Activated CD4-positive, alpha-beta T cell treated with anti-CD3 and anti-CD28 coated beads, Interleukin-2, Interleukin-6, amounts not matched to agents 100 ng/mL and 50 ng/mL, durations not matched to agents 16 hours and 8 hours (primary cell): ENCODE data around the gene SIRPG.

Experiments used
- DNase-seq: peaks from one replicate; pipeline ENCODE4 v3.0.0-alpha.2; 2020

The SIRPG gene

DNA sequence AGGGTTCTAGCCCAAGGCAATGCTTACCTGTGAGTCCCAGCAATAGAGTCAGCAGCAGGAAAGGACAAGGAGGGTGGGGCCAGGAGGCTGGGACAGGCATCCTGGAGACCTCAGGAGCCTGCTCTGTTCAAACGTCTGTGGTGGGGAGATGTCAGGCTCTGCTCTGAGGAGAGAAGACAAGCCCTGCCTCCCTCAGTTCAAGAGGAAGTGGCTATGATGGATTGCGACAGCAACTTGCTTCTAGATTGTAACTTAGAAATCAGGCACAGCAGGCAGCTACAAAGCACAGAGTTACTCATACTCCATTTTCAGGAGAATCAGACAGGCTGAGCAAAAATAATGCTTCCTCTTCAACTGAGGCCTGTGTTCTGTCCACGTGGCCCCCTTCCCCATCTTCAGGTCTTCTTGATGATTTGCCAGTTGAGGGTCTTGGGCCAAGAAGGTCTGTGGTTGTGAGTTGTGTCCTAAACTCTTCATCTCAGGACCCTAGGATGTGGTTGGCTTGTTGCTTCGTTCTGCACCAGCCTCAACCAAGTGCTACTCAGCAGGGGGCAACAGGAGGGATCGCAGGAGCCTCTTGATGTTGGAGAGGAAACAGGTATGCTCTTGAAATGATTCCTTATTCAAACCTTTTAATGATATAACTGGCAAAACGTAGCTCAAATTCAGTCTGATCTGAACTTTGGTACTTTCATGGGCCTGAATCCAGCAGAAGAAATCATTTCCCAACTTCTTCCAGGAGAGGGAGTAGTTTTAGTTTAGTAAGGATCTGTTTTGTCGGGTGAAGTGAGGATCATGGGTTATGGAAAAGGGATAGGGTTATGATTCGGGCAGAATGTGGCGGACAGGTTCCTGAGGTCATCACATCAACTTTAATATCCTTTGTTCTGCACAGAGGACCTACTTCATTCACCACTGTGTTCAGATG lies 68.8 kb downstream of the SIRPG start:
- no peak for DNase-seq

DNA sequence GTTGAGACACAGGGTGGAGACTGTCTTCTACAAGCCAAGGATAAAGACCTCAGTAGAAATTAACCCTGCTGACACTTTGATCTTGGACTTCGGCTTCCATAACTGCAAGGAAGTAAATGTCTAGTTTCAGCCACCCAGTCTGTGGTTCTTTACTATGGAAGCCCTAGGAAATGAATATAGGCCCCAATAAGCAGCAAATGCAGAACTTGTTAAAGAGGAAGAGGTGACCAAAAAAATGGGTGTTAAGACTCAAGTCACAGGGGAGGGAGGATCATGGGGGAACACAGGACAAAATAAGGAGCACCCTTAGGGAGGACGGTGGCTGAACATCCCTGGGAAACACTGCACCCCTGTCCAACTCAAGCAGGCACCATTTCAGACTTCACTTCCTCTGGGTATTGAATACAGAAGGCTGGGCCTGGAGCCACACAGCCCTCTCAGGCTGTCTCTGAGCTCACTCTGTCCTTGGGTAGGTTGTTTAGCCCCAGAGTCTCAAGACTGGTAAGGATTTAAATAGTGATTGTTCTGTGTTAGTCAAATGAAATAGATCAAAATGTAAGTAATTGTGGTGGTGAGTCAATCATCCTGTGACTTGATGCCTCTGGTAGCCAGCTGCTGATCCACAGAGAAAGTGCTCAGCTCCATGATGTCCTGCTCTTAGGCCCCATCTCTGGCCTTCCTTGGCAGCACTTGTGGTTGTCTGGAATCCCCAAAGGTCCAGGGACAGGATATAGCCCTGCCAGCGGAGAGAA lies 69.6 kb downstream of the SIRPG start:
- no peak for DNase-seq

DNA sequence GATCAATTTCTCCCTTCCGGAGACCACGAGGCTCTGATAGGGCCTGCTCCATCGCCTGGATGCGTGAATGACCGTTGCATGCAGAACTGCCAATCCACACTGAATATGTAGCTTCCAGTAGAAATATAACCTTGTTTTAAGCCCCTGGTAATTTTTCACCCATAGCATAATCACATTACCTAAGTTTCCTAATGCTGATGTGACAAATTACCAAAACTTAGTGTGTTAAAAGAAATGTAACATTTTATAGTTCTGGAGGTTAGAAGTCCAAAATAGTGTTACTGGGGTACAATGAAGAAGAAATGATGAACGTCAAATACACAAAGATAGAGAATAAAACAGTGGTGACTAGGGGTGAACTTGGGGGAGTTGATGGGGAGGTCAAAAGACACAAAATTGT lies 78.1 kb downstream of the SIRPG start:
- DNase-seq = no peak
